Right ventricle myocardium superior (tissue), 1 donor: ENCODE measurements around the gene PIP5K1C. TPM values are rescaled to one million over a fixed set of nuclear protein-coding genes. Genes with fewer than 3 reads are reported as not detected.
A peak's percentile ranks its signal among the peaks of the same experiment; 100 is the strongest.
"Not testable (repeated sequence)": the region's sequence is repeated elsewhere in the genome, so short reads cannot be mapped to it uniquely, and the experiment has no call there.

ENCODE experiments used
- ATAC-seq: fragments of 200-7000 bp; cut with Tn5 transposase; one replicate; pipeline ENCODE4 v1.9.1; 2020; ENCODE audit warnings: mild to moderate bottlenecking; ENCODE audit not compliant: poor library complexity
- DNase-seq: peaks from one replicate; pipeline ENCODE4 v3.0.0-alpha.2; 2020
- intact Hi-C: fragments of 100-400 bp; cut with DNase I; formaldehyde crosslinking; loops from one replicate; pipeline ENCODE4 v1.11.2; 2022
- total RNA-seq: library from RNA; stranded (reverse); fragmentation: NEBNext Ultra II Directional; extraction: Animal tissue kit (Norgen Biotek cat#: 25700); gene quantifications from one replicate; pipeline ENCODE4 v1.2.1, GENCODE V29; 2021
- donor health status: DM: no; HTN: yes; CAD: no; lungs with severe emphysema.

Gene PIP5K1C
- total RNA-seq, 1 donor from 2014 or later, result 31.6 TPM

DNA sequence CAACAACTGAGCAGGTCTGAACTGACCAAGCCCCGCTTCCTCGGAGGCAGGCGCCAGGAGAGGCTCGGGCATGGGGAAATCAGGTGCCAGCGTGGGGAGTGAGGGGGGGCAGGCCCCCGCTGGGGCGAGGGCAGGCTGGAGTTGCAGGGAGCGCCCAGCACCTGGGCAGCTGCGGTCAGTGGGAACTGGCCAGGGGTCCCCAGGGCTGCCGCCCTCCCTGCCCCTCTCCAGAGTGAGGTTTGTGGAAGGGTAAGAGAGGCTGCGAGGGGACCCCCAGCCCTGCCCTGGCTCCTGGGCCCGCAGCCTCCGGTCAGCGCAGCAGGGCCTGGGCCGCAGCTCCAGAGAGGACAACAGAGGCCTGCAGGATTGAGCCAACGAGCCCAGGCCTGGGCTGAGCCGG lies 32.5 kb downstream of the PIP5K1C start:
- intact Hi-C loops, result loop anchor here (5.0 kb wide), 1 partner anchor 35 kb away; the partner anchor contains the start of gene PIP5K1C
- ATAC-seq (no peak), DNase-seq (no peak)

DNA sequence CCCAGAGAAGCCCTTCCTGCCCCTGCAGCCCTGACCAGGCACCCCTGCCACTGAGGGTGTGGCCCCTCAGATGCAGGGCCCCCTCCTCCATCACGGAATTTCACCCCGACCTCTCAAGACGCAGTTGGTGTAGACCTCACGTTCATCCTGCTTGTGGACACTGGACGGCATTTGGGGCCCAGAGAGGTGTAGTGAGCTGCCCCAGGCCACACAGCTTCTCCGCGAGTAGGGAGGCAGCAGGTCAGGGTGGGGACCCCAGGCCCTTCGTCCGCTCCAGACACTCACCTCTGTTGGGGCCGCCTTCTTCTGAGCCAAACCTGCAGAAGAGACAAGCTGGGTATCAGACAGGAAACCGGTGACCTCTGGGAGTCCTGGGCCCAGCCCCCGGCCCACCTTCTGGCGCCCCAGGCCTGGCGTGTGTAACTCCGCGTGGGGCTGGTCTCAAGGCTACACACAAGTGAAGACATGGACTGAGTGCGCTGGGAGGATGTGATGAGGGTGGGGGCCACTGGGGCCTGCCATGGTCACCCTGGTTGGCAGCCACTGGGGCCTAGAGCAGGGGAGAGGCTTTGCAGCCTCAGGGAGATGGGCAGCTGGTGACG lies 33.1 kb downstream of the PIP5K1C start:
- intact Hi-C loops, result loop anchor here (5.0 kb wide), 1 partner anchor 35 kb away; the partner anchor contains the start of gene PIP5K1C
- ATAC-seq (no peak), DNase-seq (no peak)

DNA sequence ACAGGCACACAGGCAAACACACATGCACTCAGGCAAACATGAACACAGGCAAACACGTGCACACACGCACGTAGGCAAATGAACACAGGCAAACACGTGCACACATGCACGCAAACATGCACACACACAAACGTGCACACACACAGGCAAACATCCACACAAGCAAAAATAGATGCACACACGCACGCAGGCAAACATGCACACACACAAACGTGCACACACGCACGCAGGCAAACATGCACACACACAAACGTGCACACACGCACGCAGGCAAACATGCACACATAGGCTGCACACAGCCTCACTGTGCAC lies 33.8 kb downstream of the PIP5K1C start:
- intact Hi-C loops, result loop anchor here (5.0 kb wide), 1 partner anchor 36 kb away; the partner anchor contains the start of gene PIP5K1C
- not testable (repeated sequence) for DNase-seq, ATAC-seq

DNA sequence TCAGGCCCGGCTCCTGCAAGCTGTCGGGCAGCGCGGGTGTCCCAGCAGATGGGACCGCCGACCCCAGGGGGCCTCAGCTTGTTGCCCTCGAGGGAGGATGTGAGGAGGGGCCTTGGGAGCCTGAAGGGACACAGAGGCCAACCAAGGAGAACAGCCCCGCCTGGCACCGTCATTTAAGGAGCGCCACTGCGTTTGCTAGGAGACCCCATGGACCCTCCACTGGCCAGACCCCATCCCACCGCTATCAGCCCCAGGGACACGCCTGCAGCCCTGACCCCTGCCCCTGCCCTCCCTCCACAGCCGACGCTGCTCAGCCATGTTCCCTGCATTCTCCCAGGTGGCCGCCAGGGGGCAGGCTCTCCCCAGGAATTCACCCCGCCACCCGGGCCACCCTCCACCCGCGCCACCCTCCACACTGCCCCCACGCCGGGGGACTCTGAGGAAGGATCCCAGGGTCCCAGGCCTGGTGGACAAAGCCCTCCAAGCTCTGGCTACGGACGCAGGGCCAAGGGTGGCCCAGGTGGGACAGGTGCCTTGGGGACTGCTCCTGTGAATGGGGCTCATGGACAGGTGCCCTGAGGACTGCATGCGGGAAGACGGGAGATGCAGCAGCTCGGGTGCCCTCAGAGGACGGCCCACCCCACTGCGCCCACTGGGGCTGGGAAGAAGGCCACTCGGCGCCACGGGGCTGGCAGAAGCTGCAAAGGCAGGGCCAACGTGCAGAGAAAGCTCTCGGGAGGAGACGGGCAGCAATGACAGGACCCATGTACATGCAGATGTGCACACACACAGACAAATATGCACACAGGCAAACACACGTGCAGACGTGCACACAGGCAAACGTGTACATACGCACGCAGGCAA lies 34.4 kb downstream of the PIP5K1C start:
- DNase-seq (peak; percentile 83), ATAC-seq (peak; percentile 64)
- intact Hi-C loops, result loop anchor here (5.0 kb wide), 1 partner anchor 36 kb away; the partner anchor contains the start of gene PIP5K1C

DNA sequence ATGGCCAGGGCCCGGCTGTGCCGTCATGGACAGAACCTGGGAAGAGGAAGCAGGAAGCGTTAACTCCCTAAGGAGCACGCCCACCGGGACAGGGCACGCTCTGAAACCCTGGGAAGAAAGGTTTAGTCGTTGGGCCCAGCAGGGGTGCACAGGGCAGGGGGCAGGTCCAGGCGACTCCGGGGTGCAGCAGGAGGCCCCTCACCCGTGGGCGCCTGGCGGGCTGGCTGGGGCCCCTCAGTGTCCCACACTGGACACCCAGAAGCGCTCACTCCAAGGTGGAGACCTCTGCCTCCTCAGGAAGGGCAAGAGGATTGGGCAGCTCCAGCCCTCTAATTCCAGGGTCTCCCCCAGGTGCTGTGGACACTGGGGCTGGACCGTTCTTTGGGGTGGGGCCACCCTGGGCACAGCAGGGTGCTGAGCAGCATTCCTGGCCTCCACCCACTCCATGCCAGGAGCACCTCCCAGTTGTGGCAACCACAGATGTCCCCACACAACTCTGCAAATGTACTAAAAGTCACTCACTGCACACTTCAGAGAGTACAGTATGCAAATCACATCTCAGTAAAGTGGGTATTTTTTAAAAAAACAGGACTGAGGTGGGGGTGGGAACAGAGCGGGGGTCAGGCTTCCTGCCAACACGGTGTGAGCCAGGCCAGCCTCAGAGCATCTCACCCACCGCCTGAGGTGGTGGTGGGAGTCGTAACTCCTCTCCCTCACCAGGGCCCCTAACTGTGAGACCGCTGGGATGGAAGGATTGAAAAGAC lies 35.2 kb downstream of the PIP5K1C start:
- DNase-seq, result no peak
- no peak for ATAC-seq
- intact Hi-C loops, result loop anchor here (5.0 kb wide), 1 partner anchor 37 kb away; the partner anchor contains the start of gene PIP5K1C

DNA sequence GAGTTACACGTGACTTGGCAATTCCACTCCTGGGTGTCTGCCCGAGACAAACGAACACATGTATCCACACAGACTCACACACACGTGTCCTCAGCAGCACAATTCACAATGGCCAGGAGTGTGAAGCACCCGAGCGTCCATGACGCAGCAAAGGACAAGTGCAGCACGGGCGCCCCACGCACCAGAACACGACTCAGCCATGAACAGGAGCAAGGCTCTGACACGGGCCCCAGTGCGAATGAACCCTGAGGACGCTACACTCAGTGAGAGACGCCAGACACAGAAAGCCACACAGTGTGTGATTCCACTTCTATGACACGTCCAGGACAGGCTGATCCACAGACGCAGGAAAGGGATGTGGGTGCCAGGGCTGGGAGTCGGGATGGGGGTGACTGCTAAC lies 36.4 kb downstream of the PIP5K1C start:
- DNase-seq (no peak), ATAC-seq (no peak)
- intact Hi-C loops, result no loop called here

DNA sequence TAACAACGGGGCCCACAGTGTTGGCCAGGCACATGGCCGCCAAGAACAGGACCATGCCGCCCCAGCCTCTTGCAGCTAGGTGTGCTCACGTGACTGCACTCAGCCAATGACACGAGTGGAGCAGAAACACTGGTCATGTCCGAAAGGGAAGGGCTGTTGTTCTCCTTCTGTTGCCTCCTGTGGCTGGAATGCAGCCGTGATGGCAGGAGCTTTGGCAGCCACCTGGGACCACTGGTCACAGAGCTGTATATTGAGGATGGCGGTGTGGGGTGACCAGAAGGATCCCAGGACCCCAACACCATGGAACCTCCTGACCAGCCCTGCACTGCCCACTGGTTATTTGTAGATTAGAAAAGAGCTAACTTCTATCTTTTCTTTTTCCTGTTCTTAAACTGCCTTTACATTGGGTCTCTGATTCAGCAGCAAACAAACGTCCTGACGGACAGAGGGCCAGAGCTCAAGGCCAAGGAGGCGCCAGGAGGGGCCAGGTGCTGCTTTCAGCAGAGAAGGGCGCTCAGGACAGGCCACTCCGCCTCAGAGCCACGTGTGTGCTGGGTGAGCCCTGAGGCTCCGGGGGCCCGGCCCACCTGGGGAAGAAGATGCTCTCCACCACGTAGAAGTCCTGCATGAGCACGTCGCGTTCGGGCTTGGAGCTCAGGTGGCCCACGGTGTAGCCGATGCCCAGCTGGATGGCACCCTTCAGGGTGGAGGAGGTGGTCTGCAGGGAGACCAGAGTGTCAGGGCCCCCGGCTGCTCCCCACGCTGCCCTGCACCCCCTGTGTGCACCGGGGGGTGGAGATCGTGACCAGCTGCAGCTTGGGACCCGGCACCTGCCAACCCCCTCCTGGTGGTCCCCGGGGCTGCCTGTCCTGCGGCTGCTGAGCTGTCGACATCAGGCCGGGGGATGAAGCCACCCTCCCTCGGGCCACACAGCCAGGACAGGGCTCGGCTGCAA lies 38.7 kb downstream of the PIP5K1C start:
- no peak for ATAC-seq
- intact Hi-C loops, result no loop called here

DNA sequence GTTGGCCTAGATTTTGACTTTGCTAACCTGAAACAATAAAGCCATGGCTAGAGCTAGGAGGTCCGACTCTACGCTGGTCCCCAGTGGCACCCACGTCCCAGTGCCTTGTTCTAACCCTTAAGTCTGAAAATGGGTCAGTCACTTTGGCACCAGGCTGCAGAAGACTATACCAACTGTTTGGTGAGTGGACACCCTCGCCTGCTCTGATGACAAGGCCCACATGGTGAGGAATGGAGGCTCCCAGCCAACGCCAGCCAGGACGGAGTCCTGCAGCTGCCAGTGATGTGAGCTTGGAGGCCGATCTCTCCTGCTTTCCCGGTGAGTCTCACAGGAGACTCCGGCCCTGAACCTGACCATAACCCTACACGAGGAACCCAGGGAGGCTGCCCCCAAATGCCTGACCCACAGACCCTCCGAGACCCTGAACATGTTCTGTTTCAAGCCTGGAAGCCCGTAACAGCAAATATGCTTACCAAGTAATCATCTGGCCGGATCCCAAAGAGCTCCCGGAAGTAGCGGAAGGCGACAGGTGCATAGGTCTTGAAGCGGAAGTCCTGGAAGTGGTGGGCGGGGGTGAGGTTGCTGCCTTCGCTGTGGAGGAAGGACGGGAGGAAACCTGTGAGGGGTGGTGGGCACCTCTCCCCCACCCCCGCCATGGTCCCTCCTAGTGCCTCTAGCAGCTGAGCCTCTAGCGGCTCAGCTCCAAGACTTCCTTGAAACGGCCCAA lies 39.6 kb downstream of the PIP5K1C start:
- intact Hi-C loops, result no loop called here
- DNase-seq (no peak), ATAC-seq (no peak)

More for the DNA sequence above, 38.7 kb downstream of the PIP5K1C start:
- DNase-seq, result no peak

DNA sequence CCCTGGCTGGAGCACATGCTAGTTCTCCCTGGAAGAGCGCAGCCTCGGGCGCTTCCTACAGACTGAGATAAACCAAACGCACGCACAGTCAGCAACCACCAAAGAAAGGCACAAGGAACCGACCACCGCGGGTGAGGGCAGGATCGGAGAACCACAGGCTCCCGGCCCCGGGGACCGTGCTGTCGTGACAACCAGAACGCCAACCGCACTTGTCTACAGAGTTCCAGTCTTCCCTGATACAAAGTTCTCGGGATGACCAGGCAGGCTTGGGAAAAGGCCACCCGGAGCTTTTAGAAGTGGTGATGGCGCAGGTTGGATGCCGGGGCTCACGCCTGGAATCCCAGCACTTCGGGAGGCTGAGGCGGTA lies 40.5 kb downstream of the PIP5K1C start:
- DNase-seq, result no peak
- intact Hi-C loops, result no loop called here
- no peak for ATAC-seq

DNA sequence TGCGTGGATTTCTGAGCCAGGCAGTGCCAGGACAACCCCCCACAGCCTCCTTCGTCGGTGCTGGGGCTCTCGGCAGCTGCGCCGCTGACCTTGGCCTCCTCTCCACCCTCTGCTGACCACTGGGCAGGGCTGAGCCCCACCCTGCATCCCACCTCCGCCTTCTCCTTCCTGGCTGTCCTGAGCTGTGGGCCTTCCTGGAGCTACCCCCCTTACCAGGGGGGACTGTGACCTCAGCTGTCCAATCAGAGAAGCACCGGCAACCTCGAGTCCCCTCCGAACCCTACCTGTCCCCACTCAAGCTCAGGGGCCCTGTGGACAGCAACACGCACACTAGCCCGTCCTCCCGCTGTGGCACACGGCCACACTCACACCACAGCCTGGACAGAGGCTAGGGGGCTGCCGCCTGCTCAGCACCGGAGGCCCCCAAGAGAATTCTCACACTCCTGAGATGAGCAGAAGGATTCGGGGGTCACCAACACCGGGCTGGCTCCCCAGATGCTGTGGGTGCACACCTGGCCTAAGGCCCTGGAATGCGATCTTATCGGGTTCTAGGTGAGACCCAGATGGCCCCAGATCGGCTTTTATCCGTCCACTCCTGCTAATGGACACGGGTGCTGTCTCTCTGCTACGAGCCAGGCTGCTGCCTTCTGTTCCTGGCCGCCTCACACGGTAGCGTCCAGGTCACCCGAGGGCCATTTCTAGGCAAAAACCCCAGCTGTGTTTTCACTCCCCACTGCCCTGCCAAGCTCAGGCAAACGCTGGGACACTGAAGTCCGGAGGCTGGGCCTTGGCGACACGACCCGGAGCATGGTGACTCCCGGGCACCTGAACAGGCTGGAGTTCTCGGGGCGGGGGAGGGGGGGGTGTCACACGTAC lies 41.2 kb downstream of the PIP5K1C start:
- ATAC-seq (no peak), DNase-seq (no peak)
- intact Hi-C loops, result no loop called here

DNA sequence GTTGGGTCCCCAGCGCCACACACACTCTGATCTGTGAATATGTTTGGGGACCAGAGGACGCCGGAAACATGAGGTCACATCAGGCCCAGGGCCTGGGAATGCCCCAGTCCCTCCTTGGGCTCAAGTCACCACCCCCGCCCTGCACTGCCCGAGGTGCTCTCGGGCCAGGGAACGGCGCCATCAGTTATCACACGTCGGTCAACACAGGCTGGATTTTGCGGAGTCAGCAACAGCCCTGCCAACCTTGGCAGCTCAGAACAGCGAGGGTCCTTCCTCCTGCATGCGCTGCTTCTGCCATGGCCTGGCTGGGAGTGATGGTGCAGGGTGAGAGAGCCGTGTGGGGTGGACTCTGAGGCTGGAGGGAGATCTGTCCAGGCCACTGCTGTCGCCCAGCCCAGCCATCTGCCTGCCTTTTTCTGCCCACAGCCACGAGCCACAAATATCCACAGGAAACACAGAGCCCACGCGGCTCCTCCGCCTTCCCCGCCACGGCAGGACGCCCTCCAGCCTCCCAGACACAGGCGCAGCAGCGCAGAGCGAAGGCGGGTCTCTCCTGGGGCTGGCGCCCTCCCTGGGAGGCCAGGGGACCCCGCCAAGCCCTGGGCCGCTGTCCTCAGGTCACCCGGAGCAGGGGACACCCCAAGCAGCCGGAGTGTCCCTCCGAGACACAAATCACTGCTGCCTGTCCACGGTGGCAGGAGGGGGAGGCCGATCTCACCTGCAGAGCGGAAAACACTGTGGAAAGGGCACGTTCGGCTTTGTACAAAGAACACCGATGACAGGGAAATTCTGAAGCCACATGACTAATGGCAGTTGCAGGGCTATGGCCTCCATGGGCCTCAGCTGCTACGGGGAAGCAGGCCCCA lies 42.0 kb downstream of the PIP5K1C start:
- DNase-seq (no peak), ATAC-seq (peak; percentile 74)
- intact Hi-C loops, result no loop called here

DNA sequence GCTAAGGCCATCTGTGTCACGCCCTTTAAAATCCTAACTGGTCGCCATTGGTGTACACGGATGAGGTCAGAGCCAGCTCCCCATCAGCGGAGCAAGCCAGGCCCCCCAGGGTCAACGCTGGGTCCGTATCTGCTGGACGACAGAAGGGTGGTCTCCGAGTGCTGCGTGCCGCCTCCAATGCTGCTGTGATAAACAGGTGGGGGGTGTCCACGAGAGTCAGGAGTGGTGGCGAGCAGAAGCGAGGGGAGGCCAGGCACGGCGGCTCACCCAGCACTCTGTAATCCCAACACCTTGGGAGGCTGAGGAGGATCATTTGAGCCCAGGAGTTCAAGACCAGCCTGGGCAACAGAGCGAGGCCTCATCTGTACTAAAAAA lies 42.9 kb downstream of the PIP5K1C start:
- intact Hi-C loops, result no loop called here
- ATAC-seq (no peak), DNase-seq (no peak)

DNA sequence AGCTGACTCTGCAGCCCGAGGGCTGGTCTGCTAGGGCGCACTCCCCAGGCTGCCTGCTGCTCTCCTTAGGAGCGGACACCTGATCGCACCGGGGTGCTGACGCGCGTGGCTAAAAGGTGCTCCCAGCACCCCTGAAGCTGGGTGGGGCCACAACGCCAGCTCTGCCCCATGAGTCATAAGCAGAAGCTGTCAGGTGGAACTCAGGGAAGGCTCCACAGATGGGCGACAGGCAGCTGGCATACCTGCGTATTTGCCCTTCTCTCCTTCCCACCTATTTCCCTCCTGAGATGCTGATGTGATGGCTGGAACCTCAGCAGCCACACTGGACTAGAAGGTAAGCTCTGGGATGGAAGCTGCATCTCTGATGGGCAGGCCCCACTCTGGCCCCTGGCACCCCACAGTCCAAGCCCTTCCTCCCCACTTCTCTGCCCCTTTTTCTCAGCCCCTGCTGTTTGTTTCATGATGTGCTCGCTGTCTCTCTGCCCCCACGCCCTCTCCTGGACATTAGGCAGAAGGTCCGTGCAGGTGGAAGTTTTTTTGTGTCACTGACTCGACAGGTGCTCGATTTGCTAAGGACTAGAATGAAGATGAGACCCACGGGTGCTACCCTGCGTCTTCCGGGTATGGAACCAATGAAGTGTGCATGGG lies 43.4 kb downstream of the PIP5K1C start:
- intact Hi-C loops, result no loop called here
- no peak for DNase-seq
- no peak for ATAC-seq

DNA sequence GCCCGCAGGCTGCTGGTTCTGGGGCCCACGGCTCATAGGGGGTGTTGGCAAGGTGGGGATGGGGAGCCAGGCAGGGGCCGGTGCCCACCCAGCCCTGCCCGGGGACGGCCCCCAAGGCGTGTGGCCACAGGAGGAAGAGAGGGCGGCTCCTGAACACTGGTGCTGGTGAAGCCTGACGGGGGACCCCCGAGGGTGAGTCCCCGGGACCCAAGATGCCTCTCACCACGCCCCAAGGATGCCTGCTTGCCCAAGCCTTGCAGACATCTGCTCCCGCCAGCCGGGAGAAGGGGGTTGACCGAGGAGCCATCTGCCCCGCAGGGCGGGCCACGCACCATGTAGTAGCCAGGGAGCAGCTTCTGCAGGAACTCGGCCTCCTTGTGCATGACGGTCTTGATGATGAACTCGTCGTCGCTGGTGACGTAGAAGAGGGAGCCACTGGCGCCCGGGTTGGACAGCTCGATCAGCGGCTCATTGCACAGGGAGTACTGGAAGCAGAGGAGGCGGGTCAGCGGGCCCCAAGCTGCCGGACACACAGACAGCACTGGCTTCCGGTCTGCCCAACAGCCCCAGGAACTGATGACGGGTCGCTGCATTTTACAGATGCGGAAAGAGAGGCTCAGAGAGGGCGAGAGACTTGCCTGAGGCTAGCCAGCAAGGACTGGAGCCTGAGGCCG lies 44.1 kb downstream of the PIP5K1C start:
- DNase-seq (no peak), ATAC-seq (no peak)
- intact Hi-C loops, result no loop called here
